NB4 (cell line): ENCODE measurements around the gene CTBP2.

Experiments used
- DNase-seq: peaks from one replicate; pipeline ENCODE4 v3.0.0; 2010; ENCODE audit warnings: low read depth
- H3K4me3 ChIP-seq: one replicate; pipeline ENCODE4 v1.5.1; 2011; ENCODE audit warnings: mild to moderate bottlenecking, low read depth, low read length, moderate library complexity
- MYC ChIP-seq: IDR thresholded peaks from 2 replicates; pipeline ENCODE4 v1.6.1; 2011; ENCODE audit warnings: low read depth, low read length
- POLR2A ChIP-seq: IDR thresholded peaks from 2 replicates; pipeline ENCODE4 v1.6.1; 2011; ENCODE audit warnings: mild to moderate bottlenecking; ENCODE audit not compliant: insufficient read length; ENCODE audit errors: extremely low read depth
- TF ChIP-seq, protein P1 (sequence below): IDR thresholded peaks from 2 replicates; pipeline ENCODE4 v1.6.1; 2011; ENCODE audit warnings: low read depth, low read length
- TF ChIP-seq, protein P2 (sequence below): IDR thresholded peaks from one replicate; pipeline ENCODE4 v1.5.1; 2012; ENCODE audit warnings: low read depth, low read length

The CTBP2 gene

DNA sequence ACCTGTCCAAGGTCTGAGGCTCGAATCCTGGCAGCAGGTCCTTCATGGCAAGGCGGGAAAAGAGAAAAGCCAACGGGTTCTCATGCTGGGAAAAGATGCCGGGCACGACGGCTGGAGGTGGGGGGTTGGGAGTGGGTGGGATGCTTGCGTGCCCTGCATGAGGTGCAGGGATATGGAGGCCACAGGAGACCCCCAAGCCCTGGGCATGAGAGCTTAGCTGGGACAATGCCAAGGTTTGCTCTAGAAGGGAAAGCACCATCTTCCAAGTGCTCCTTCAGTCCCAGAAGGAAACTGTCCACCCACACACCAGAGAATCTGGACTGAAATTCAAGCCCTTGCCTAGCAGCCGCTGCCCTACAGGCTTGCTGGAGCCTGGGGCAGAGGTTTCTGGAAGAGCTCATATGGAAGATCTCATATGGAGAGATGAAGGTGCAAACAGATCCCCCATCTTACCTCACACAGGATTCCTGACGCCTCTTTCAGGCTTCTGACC lies 154.1 kb downstream of the CTBP2 start:
- TF ChIP-seq, protein P1, sequence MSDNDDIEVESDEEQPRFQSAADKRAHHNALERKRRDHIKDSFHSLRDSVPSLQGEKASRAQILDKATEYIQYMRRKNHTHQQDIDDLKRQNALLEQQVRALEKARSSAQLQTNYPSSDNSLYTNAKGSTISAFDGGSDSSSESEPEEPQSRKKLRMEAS, result no peak
- TF ChIP-seq POLR2A, result no peak
- TF ChIP-seq MYC, result no peak
- TF ChIP-seq, protein P2, sequence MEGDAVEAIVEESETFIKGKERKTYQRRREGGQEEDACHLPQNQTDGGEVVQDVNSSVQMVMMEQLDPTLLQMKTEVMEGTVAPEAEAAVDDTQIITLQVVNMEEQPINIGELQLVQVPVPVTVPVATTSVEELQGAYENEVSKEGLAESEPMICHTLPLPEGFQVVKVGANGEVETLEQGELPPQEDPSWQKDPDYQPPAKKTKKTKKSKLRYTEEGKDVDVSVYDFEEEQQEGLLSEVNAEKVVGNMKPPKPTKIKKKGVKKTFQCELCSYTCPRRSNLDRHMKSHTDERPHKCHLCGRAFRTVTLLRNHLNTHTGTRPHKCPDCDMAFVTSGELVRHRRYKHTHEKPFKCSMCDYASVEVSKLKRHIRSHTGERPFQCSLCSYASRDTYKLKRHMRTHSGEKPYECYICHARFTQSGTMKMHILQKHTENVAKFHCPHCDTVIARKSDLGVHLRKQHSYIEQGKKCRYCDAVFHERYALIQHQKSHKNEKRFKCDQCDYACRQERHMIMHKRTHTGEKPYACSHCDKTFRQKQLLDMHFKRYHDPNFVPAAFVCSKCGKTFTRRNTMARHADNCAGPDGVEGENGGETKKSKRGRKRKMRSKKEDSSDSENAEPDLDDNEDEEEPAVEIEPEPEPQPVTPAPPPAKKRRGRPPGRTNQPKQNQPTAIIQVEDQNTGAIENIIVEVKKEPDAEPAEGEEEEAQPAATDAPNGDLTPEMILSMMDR, result no peak
- H3K4me3 ChIP-seq, result no peak overlapping the region
- no peak for DNase-seq

DNA sequence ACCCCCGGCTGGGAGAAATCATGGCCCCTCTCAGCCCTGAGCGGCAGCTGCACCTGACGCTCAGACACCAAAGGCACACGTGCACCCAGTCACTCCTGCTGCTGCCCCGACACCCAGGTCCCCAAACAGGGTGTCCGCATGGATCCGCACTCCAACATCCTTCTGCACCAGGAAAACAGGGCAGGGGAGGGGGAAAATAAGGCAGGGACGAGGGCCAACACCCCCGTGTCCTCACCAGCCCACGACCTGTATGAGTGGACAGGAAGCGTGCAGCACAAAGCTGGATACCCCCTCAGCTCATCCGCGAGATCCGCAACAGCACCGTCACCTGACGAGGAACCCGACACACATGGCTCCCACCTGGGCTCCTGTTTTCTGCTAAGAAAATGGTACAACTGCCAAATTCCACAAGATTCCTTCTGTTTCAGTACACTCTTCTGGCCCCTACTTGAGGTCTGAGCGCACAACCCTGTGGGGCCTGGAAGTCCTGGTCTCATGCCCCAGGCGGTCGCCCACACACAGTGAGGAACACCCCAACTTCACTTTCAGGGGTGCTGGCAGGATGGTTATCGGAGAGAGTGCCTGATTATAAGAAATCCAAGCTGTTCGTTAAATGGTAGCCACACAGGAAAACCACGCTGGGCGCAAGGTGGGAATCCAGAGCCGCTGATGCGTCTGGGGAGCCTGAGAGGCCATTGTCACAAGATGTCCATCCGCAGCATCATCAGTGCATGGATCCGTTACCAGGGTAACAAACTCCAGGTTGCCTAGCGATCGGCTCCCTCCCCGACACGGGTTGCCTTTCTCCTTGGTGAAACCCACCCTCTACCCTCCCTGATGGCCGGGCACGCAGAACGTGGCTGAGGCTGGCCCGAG lies 154.8 kb downstream of the CTBP2 start:
- TF ChIP-seq POLR2A, result no peak
- TF ChIP-seq, protein P1, result no peak
- no peak for TF ChIP-seq MYC
- TF ChIP-seq, protein P2, result no peak
- no peak for DNase-seq
- H3K4me3 ChIP-seq, result no peak overlapping the region

DNA sequence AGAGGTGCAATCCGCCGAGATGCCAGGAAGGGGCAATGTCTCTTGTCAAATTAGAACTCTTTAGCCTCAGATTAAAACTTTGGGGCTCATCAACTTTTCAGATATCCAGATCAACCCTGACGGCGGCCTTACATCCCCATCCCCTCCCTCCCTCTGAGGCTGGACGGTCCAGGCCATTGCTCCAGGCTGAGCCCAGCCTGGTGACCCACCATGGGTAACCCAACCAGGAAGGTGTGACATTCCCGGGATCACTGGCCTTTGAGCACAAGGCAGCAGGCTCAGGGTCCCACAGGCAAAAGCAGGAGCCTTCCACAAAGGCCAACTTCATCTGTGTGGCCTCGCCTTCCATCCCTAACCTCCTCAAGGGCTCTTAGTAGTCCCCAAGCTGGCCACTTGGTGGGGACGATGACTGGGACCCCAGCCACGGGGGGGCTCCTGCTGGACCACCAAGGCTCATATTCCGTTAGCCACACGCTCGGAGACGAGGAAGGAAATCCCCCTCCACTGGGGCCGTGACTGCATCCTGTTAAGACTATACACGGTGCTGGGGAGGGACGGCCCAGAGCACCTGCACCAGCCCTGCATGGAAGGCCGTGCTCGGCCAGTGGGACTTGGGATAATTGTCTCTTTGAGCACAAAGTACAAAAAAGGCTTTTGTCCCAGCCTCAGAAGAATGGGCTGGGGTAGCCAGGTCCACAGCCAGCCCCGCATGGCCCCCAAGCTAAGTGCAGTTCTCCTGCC lies 155.6 kb downstream of the CTBP2 start:
- DNase-seq, result no peak
- H3K4me3 ChIP-seq, result no peak overlapping the region
- TF ChIP-seq MYC (no peak), POLR2A (no peak)
- TF ChIP-seq, protein P1, result no peak
- TF ChIP-seq, protein P2, result no peak

DNA sequence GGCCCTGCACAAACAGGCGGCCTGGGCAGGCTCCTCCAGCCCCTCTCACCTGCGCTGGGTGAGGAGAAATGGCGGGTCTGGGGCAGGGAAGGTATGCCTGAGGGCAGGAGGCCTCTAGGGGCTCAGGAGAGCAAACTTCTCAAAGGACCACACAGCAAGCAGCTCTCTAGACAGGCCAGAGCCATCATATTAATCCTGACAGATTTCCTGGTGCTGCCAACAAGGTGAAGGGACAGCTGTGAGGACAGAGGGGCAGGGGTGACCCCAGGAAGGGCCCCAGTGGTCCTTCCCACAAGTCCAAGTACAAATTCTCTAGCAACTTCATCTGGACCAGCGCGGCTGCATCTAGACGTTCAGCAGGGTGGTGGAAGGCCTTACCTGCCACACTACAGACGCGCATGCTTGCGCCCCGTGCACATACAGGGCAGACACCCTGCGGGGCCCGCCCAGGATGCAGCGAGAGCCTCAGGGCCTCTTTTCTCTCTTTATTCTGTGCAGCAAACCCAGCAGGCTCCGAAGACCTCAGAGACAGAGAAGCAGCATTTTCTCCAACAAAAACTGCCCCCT lies 156.4 kb downstream of the CTBP2 start:
- DNase-seq, result no peak
- no peak overlapping the region for H3K4me3 ChIP-seq
- TF ChIP-seq, protein P1, result no peak
- no peak for TF ChIP-seq MYC
- no peak for TF ChIP-seq POLR2A
- TF ChIP-seq, protein P2, result no peak

DNA sequence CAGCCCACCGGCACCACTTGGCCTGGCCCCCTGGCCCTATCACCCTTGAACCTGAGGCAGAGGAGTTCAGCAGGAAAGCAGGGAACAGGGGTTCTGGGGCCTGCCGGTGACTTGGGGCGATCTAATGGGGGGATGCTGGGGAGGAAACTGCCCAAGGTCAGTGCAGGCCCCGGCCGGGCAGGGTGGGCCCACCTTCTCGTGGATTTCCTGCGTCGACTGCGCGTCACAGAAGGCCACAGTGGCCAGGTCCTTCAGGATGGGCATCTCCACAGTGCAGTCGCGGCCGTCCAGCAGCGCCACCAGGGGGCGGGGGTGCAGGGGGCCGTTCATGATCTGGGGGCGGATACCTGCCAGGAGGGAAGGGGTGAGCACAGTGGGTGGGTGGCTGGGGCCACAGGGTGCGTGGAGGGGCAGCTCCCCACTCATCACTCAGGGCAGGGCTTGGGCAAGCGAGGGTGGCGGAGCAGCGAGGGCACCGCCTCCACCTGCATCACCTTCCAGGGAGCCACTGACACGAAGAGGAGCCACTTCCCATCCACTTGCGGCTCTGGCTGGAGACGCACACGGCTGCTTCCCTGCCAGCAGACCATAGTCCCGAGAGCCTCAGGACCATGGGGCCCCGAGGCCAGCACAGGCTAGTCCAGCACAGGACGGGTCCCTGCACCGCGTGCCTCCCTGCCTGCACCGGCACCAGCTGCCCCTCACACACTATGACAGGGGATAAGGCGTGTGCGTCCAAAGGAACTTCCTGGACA lies 157.0 kb downstream of the CTBP2 start:
- TF ChIP-seq, protein P2, result no peak
- TF ChIP-seq POLR2A, result no peak
- no peak for DNase-seq
- no peak overlapping the region for H3K4me3 ChIP-seq
